HG03095 (cell line): ENCODE results near the gene APP.
"Not testable (repeated sequence)": the region's sequence is repeated elsewhere in the genome, so short reads cannot be mapped to it uniquely, and the experiment has no call there.

Experiments used
- ATAC-seq: cut with Tn5 transposase; IDR thresholded peaks from one replicate; pipeline ENCODE4 v1.9.1; 2021; ENCODE audit warnings: moderate library complexity; ENCODE audit not compliant: unreplicated experiment

APP gene

GRCh38 chr21:25953196-25953595 is 217.4 kb downstream of the APP start:
- ATAC-seq = no peak

DNA sequence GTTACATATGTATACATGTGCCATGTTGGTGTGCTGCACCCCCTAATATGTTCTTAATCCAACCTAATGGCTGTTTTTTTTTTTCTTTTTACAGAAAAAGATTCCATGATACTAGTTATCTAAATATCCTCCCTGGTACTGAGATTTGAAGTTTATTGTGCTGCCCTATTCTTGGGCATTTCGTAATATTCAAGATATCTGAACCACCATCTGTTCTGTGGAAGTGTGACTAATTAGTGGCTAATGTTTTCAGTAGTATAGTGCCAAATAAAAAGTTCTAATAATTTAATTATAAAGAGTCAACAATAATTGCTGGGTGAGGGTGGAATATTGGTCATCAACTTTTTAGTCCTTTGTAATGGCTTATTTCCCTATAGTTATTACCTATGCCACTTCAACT is 218.3 kb downstream of the APP start:
- ATAC-seq = no peak

- no peak for ATAC-seq
Measured at GRCh38 chr21:25949701-25950100, 220.9 kb downstream of the APP start.

- ATAC-seq = no peak
Measured at GRCh38 chr21:25944672-25945213, 225.8 kb downstream of the APP start.

DNA sequence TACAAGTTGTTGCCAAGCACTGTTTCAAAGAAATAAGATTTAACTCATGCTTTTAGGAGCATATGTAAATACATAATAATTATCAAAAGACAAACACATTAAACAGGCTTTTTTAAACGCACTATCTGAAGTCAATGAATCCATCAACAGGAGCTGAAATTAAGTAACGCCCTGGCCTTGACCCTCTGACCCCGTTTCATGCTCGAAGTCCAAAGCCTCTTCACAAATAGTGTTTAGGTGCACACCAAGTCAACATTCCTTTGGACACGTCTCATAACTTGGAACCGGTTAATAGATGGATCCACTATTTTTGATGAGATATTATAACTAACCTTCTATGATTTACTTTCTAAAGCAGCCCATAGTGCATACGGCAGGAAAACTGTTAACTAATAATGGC is 226.5 kb downstream of the APP start:
- ATAC-seq = no peak

DNA sequence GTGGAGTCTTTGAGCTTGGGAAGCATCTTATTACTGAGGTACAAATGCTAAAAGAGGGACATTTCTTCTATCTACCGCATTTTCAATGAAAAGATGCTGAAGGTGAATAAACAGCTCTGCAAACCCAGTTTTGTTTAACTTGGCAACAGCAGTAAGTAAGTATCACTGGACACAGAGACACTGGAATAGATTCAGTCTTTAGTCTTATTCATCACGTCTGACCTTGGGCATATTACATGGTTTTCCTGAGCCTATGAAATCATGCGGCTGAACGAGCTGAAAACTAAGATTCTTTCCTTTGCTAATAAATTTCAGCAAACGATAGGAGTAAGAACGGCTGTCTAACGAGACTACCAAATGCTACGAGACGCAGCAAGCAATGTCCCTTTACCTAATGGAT is 228.4 kb downstream of the APP start:
- no peak for ATAC-seq

DNA sequence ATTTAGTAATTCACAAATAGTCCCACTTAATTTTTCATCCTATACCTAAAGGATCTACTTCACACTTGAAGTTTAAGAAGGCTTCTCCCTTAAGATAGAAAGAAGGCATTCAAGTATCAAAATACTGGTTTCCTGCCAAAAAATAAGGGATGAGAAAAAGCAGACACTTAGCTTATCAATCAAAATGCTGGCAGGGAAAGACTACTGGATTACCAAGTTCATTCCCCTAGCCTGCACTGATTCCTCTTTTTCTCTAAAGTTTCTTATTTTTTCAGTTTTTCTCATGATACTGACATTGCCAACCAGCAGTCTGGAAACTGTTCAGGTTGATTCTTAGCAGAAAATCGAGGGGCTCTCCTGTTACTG is 231.2 kb downstream of the APP start:
- no peak for ATAC-seq

DNA sequence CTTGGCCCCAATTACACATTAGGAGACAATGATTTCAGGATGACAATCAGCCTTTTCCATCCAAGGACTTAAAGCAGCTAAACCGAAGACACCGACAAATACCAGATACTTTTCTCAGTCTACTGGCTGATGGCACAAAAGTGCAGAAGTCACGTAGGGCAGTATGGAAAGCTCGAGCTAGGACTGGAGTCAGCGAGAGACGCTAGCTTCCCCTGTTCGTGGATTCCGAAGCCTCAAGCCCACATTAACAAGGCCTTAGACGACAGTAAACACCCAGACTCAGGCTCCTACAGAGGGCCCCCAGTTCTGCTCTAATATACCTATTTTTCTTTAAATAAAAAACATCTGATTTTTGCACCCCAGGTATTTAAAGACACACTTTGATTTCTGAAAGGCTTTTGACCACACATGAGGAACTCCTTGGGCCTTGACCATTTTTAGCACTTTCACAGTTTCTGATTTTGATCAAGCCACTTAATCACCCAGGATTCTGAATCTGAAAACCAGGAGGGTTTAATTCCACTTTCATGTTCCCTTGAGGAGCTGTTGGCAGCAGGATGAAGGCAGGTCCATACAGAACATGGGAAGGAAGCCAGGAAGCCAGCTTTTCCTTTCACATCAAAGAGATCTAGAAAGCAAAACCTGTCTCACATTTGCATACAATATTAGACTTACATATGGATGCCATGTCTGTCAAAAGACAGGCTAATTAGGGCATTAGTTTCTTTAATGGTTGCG is 231.7 kb downstream of the APP start:
- ATAC-seq = no peak

GRCh38 chr21:25936776-25937175 is 233.8 kb downstream of the APP start:
- ATAC-seq = no peak

DNA sequence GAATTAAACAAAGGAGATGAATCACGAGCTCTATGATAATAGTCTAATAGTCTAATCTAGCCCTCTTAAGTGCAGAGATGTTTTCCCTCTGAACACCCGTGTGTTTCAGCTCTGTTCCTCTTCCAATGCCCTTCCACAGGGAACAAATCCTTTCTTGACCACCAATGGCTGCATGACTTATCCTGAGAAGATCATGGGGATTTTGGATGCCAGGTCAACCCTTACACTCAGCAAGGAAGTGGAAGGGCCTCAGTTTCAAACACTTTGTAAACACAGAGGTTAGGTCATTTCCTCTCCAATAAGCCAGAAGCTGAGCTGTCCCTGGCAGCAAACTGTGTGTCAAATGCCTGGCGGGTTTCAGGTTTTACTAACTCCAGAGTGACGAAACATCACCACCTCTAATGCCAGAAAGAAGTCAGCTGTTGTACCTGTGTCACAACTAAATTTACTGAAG is 235.8 kb downstream of the APP start:
- no peak for ATAC-seq

- ATAC-seq = no peak
Measured at GRCh38 chr21:25934130-25934529, 236.4 kb downstream of the APP start.

GRCh38 chr21:25931765-25932164 is 238.8 kb downstream of the APP start:
- ATAC-seq = no peak

GRCh38 chr21:25929856-25930520 is 240.6 kb downstream of the APP start:
- ATAC-seq = no peak

DNA sequence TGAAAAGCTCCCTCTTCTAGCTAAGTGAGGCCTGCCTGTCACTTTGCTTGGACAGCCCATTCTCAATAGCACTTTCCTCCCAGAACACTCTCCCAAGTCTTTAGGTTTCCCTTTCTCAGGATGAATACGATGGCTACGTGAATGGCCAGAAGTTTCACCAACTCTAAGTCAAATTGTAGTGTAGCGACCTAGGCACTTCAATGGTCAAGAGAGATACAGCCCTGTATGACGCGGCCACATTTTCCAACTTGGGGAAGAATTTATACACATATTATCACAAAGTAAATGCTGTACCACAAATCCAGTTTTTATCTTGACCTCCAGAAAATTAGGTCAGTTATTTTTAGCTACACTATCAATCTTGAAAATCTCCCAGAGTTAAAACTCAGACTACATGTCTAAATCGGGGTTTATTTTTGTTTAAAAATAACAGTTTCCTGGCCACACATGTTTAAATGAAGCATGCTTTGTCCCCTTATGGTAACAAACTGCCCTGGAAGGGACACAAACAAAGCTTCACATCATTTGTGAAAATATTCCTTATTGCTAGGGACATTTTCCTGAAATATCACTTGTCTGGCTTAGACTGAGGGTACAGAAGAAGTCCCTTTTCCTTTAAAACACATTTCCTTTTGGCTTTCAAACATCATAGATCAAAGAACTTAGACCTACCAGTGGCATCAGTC is 243.2 kb downstream of the APP start:
- no peak for ATAC-seq

GRCh38 chr21:25925936-25926335 is 244.6 kb downstream of the APP start:
- ATAC-seq = no peak

DNA sequence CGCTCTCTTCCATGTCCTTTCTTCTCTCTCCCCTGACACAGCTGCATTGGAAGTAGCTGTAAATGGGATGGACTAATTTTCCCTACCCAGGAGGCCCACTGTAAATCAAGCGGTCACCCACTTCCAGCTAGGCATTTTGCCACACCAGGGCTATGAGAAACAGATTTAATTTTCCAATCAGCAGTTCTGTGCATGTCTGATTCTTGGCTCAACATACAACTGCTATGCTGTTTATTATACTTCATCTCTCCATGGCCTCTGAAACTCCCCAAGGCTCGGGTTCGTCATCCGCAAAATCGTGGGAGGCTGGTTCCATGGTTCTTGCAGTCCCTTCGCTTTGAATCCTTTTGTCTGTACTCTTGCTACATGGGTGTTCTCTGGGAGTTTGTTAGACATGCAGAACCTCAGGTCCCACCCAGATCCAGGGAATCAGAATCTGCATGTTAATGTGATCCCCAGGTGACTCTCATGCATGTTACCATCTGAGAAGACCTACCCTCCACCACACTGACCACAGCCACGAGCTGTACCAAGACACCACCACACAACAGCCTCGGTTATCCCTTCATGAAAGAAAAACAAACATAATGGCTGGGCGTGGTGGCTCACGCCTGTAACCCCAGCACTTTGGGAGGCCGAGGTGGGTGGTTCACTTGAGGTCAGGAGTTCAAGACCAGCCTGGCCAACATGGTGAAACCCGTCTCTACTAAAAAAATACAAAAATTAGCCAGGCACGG is 245.3 kb downstream of the APP start:
- no peak for ATAC-seq

- ATAC-seq = not testable (repeated sequence)
Measured at GRCh38 chr21:25918152-25918551, 252.4 kb downstream of the APP start.

- no peak for ATAC-seq
Measured at GRCh38 chr21:25916226-25916625, 254.3 kb downstream of the APP start.

DNA sequence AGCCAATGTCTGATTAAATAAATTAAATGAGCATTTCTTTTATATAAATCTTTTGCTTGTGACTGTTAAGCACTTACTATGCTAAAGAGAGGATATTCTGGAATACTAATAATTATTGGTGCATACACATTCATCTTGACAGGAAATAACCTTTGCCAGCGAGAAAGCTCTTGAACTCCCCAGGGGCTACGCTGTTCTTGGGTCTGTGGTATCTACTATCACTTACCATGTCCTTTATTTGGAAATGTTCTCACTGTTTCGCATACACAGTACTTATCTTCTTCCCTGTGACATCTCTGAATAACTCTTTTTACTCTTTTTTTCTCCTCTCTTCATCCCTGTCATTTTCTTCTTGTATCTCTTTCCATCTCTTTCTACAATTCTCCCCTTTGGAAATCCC is 257.1 kb downstream of the APP start:
- no peak for ATAC-seq

GRCh38 chr21:25912402-25912746 is 258.2 kb downstream of the APP start:
- no peak for ATAC-seq

- no peak for ATAC-seq
Measured at GRCh38 chr21:25911730-25912401, 258.7 kb downstream of the APP start.
